ENCODE results near the gene CCN5. TPM values are rescaled to one million over a fixed set of nuclear protein-coding genes. Genes with fewer than 3 reads are reported as not detected.

Gene CCN5
- total RNA-seq, 1 experiment from 2014 or later: 0.37 TPM

DNA sequence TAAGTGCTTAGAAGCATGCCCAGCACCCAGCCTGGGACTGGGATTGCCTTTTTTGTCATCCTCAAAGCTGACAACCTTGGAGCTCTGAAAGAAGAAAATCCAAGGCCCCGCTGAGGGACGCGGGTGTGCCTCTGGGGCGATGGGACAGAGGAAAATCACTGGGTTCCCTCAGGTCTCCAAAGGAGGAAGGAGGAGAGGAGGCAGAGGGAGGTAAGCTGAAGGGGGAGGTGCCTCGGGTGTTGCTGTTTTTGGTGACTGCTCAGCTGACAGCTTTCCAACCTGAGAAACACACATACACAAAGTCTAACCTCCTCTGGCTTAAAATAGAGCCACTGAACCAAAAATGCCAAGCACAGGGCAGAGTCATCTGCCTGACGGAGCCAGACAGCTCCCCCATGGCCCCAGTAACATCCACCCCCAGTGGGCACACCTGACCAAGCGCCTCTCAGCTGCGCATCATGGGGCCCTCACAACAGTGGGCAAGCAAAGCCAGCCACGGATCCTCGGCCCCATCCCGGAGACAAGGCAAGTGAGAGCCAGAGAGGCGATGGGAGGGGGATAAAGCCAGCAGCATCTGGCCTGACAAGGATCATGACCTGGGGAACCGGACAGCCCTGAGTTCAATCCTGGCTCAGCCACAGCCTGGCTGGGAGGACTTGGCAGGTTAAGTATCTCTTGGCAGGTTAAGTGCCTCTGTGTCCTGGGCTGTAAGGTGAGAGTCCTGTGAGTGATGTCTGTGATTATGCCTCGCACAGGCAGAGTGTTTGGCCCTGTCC, 27.3 kb downstream of the CCN5 start:
- peaks cover 8% of the 10 kb centered on the region for H3K9me3 Mint-ChIP-seq
- ChIA-PET CTCF (interaction anchor here (0.5 to 0.9 kb wide), 4 partner anchors 58 to 376 kb away, joined by 3 to 4 read pairs (median 3); partner anchors contain the start of gene YWHAB), POLR2A (no interaction called here)
- TF ChIP-seq FOXP1 (CRISPR knock-in tag; IDR thresholded peaks at IDR 0.05; ENCODE audit: borderline replicate concordance) (no peak), NR3C1 (CRISPR knock-in tag; conservative IDR thresholded peaks at IDR 0.05; ENCODE audit: low read depth) (no peak), MYBL2 (CRISPR knock-in tag; IDR thresholded peaks at IDR 0.05) (no peak), IRF2 (CRISPR knock-in tag; IDR thresholded peaks at IDR 0.05; ENCODE audit: borderline replicate concordance, low read depth) (no peak), CBFB (CRISPR knock-in tag; IDR thresholded peaks at IDR 0.05; ENCODE audit: low read depth) (no peak), NFATC4 (CRISPR knock-in tag; IDR thresholded peaks at IDR 0.05) (no peak), TEAD4 (CRISPR knock-in tag; IDR thresholded peaks at IDR 0.05) (no peak), ZNF121 (CRISPR knock-in tag; IDR thresholded peaks at IDR 0.05) (no peak), ZNF416 (CRISPR knock-in tag; IDR thresholded peaks at IDR 0.05) (no peak), ZNF219 (CRISPR knock-in tag; IDR thresholded peaks at IDR 0.05; ENCODE audit: borderline replicate concordance) (no peak)
- TF ChIP-seq, protein P1, sequence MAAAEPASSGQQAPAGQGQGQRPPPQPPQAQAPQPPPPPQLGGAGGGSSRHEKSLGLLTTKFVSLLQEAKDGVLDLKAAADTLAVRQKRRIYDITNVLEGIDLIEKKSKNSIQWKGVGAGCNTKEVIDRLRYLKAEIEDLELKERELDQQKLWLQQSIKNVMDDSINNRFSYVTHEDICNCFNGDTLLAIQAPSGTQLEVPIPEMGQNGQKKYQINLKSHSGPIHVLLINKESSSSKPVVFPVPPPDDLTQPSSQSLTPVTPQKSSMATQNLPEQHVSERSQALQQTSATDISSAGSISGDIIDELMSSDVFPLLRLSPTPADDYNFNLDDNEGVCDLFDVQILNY (CRISPR knock-in tag; IDR thresholded peaks at IDR 0.05): no peak
- TF ChIP-seq, protein P2, sequence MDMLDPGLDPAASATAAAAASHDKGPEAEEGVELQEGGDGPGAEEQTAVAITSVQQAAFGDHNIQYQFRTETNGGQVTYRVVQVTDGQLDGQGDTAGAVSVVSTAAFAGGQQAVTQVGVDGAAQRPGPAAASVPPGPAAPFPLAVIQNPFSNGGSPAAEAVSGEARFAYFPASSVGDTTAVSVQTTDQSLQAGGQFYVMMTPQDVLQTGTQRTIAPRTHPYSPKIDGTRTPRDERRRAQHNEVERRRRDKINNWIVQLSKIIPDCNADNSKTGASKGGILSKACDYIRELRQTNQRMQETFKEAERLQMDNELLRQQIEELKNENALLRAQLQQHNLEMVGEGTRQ (CRISPR knock-in tag; IDR thresholded peaks at IDR 0.05): no peak
- TF ChIP-seq, protein P3, sequence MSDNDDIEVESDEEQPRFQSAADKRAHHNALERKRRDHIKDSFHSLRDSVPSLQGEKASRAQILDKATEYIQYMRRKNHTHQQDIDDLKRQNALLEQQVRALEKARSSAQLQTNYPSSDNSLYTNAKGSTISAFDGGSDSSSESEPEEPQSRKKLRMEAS (CRISPR knock-in tag; IDR thresholded peaks at IDR 0.05): no peak
- TF ChIP-seq, protein P4, sequence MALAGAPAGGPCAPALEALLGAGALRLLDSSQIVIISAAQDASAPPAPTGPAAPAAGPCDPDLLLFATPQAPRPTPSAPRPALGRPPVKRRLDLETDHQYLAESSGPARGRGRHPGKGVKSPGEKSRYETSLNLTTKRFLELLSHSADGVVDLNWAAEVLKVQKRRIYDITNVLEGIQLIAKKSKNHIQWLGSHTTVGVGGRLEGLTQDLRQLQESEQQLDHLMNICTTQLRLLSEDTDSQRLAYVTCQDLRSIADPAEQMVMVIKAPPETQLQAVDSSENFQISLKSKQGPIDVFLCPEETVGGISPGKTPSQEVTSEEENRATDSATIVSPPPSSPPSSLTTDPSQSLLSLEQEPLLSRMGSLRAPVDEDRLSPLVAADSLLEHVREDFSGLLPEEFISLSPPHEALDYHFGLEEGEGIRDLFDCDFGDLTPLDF (CRISPR knock-in tag; IDR thresholded peaks at IDR 0.05): no peak
- H3K27me3 Mint-ChIP-seq (ENCODE audit: low read depth): peaks cover 63% of the 10 kb centered on the region
- ATAC-seq: no peak
- no peak overlapping the region for H3K27ac Mint-ChIP-seq
- no peaks in the 10 kb centered on the region for H3K36me3 Mint-ChIP-seq
- no peak overlapping the region for H3K4me3 Mint-ChIP-seq
- peaks cover 18% of the 10 kb centered on the region for H3K4me1 Mint-ChIP-seq
- DNase-seq (ENCODE audit: low spot score): no peak

DNA sequence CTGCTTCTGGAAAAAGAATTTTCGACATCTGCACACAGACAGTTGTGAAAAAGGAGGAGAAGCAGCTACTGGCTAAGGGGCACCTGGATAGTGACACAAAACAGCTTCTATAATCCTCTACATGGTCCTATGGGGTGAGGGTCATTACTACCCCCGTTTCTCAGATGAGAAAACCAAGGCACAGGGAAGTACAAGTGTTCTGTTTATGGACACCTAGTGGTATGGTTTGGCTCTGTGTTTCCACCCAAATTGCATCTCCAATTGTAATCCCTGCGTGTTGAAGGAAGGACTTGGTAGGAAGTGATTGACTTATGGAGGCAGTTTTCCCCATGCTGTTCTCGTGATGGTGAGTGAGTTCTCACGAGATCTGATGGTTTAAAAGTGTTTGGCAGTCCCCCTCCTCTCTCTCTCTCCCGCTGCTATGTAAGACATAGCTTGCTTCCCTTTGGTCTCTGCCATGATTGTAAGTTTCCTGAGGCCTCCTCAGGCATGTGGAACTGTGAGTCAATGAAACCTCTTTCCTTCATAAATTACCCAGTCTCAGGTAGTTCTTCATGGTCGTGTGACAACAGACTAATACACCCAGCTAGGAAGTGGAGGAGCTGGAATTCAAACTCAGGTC, 28.0 kb downstream of the CCN5 start:
- Mint-ChIP-seq H3K27me3 (ENCODE audit: low read depth) (peaks cover 64% of the 10 kb centered on the region), H3K36me3 (no peaks in the 10 kb centered on the region), H3K9me3 (peaks cover 8% of the 10 kb centered on the region), H3K4me1 (peaks cover 18% of the 10 kb centered on the region), H3K27ac (no peak overlapping the region), H3K4me3 (no peak overlapping the region)
- ChIA-PET CTCF (interaction anchor here (1.0 to 1.6 kb wide), 3 partner anchors 10 to 58 kb away, joined by 3 to 4 read pairs (median 4); no protein-coding TSS in a partner anchor), POLR2A (no interaction called here)
- no peak for DNase-seq (ENCODE audit: low spot score)
- TF ChIP-seq FOXP1 (CRISPR knock-in tag; IDR thresholded peaks at IDR 0.05; ENCODE audit: borderline replicate concordance) (no peak), ZNF416 (CRISPR knock-in tag; IDR thresholded peaks at IDR 0.05) (no peak), NFE2L1 (CRISPR knock-in tag; IDR thresholded peaks at IDR 0.05) (no peak), MYBL2 (CRISPR knock-in tag; IDR thresholded peaks at IDR 0.05) (no peak)
- TF ChIP-seq, protein P5, sequence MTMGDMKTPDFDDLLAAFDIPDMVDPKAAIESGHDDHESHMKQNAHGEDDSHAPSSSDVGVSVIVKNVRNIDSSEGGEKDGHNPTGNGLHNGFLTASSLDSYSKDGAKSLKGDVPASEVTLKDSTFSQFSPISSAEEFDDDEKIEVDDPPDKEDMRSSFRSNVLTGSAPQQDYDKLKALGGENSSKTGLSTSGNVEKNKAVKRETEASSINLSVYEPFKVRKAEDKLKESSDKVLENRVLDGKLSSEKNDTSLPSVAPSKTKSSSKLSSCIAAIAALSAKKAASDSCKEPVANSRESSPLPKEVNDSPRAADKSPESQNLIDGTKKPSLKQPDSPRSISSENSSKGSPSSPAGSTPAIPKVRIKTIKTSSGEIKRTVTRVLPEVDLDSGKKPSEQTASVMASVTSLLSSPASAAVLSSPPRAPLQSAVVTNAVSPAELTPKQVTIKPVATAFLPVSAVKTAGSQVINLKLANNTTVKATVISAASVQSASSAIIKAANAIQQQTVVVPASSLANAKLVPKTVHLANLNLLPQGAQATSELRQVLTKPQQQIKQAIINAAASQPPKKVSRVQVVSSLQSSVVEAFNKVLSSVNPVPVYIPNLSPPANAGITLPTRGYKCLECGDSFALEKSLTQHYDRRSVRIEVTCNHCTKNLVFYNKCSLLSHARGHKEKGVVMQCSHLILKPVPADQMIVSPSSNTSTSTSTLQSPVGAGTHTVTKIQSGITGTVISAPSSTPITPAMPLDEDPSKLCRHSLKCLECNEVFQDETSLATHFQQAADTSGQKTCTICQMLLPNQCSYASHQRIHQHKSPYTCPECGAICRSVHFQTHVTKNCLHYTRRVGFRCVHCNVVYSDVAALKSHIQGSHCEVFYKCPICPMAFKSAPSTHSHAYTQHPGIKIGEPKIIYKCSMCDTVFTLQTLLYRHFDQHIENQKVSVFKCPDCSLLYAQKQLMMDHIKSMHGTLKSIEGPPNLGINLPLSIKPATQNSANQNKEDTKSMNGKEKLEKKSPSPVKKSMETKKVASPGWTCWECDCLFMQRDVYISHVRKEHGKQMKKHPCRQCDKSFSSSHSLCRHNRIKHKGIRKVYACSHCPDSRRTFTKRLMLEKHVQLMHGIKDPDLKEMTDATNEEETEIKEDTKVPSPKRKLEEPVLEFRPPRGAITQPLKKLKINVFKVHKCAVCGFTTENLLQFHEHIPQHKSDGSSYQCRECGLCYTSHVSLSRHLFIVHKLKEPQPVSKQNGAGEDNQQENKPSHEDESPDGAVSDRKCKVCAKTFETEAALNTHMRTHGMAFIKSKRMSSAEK (CRISPR knock-in tag; IDR thresholded peaks at IDR 0.05; ENCODE audit: borderline replicate concordance): no peak
- TF ChIP-seq, protein P6, sequence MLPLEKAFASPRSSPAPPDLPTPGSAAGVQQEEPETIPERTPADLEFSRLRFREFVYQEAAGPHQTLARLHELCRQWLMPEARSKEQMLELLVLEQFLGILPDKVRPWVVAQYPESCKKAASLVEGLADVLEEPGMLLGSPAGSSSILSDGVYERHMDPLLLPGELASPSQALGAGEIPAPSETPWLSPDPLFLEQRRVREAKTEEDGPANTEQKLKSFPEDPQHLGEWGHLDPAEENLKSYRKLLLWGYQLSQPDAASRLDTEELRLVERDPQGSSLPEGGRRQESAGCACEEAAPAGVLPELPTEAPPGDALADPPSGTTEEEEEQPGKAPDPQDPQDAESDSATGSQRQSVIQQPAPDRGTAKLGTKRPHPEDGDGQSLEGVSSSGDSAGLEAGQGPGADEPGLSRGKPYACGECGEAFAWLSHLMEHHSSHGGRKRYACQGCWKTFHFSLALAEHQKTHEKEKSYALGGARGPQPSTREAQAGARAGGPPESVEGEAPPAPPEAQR (CRISPR knock-in tag; IDR thresholded peaks at IDR 0.05): no peak
- ATAC-seq: no peak
